ENCODE measurements around the gene HLA-DOA. TPM values are rescaled to one million over a fixed set of nuclear protein-coding genes. Genes with fewer than 3 reads are reported as not detected.

HLA-DOA gene
- total RNA-seq, 1 experiment from 2014 or later, result 0.58 TPM

- Histone ChIP-seq H3K36me3 (ENCODE audit: insufficient read depth, low read length, poor library complexity, severe bottlenecking) (no peaks in the 10 kb centered on the region), H3K4me1 (ENCODE audit: insufficient read depth, low read length, poor library complexity, severe bottlenecking) (no peaks in the 10 kb centered on the region), H3K9me3 (ENCODE audit: low read depth, low read length, poor library complexity, severe bottlenecking) (no peaks in the 10 kb centered on the region), H3K4me3 (ENCODE audit: low read depth, low read length, poor library complexity, severe bottlenecking) (no peak overlapping the region), H3K27ac (ENCODE audit: low read depth, low read length, poor library complexity, severe bottlenecking) (no peak overlapping the region), H3K27me3 (replicated peaks; ENCODE audit: insufficient read depth, low read depth, low read length, poor library complexity) (peaks cover 10% of the 10 kb centered on the region)
- no peak for TF ChIP-seq EZH2 (IDR thresholded peaks at IDR 0.05; ENCODE audit: borderline replicate concordance, low read depth, low read length, poor library complexity, severe bottlenecking)
- no peak for TF ChIP-seq CTCF (conservative IDR thresholded peaks at IDR 0.05; ENCODE audit: low read depth, low read length)
- no TSS peak for BruUV-seq (replicated peaks)
- no peak for DNase-seq (ENCODE audit: low spot score)
- POLR2A ChIA-PET (ENCODE audit: low non-redundant PET), result no interaction called here
- intact Hi-C loops (cut with micrococcal nuclease; ENCODE audit: unreplicated experiment), result no loop called here
- CTCF ChIA-PET, result no interaction called here
Measured at GRCh38 chr6:32991972-32992371, 17.4 kb downstream of the HLA-DOA start.

- Histone ChIP-seq H3K4me1 (ENCODE audit: insufficient read depth, low read length, poor library complexity, severe bottlenecking) (no peaks in the 10 kb centered on the region), H3K9me3 (ENCODE audit: low read depth, low read length, poor library complexity, severe bottlenecking) (no peaks in the 10 kb centered on the region), H3K27ac (ENCODE audit: low read depth, low read length, poor library complexity, severe bottlenecking) (no peak overlapping the region), H3K4me3 (ENCODE audit: low read depth, low read length, poor library complexity, severe bottlenecking) (no peak overlapping the region), H3K36me3 (ENCODE audit: insufficient read depth, low read length, poor library complexity, severe bottlenecking) (no peaks in the 10 kb centered on the region), H3K27me3 (replicated peaks; ENCODE audit: insufficient read depth, low read depth, low read length, poor library complexity) (peaks cover 6% of the 10 kb centered on the region)
- DNase-seq (ENCODE audit: low spot score), result no peak
- no peak for TF ChIP-seq EZH2 (IDR thresholded peaks at IDR 0.05; ENCODE audit: borderline replicate concordance, low read depth, low read length, poor library complexity, severe bottlenecking)
- TF ChIP-seq CTCF (conservative IDR thresholded peaks at IDR 0.05; ENCODE audit: low read depth, low read length), result no peak
- BruUV-seq (replicated peaks), result no TSS peak
- ChIA-PET POLR2A (ENCODE audit: low non-redundant PET) (no interaction called here), CTCF (interaction anchor here (0.6 kb wide), 1 partner anchor 529 kb away, joined by 5 read pairs; no protein-coding TSS in a partner anchor)
- intact Hi-C loops (cut with micrococcal nuclease; ENCODE audit: unreplicated experiment), result no loop called here
Measured at GRCh38 chr6:32989368-32989767, 20.0 kb downstream of the HLA-DOA start.

- ChIA-PET CTCF (interaction anchor here (0.5 to 2.5 kb wide), 18 partner anchors 11 to 264 kb away, joined by 3 to 61 read pairs (median 6); partner anchors contain the start of genes HLA-DOA, PSMB9, TAP1 and TAP2), POLR2A (ENCODE audit: low non-redundant PET) (interaction anchor here (0.6 to 2.2 kb wide), 4 partner anchors 13 to 74 kb away, joined by 3 to 22 read pairs (median 3); no protein-coding TSS in a partner anchor)
- Histone ChIP-seq H3K4me1 (ENCODE audit: insufficient read depth, low read length, poor library complexity, severe bottlenecking) (no peaks in the 10 kb centered on the region), H3K9me3 (ENCODE audit: low read depth, low read length, poor library complexity, severe bottlenecking) (no peaks in the 10 kb centered on the region), H3K27ac (ENCODE audit: low read depth, low read length, poor library complexity, severe bottlenecking) (no peak overlapping the region), H3K27me3 (replicated peaks; ENCODE audit: insufficient read depth, low read depth, low read length, poor library complexity) (no peaks in the 10 kb centered on the region), H3K36me3 (ENCODE audit: insufficient read depth, low read length, poor library complexity, severe bottlenecking) (peaks cover 20% of the 10 kb centered on the region), H3K4me3 (ENCODE audit: low read depth, low read length, poor library complexity, severe bottlenecking) (no peak overlapping the region)
- peak; percentile 90 for DNase-seq (ENCODE audit: low spot score)
- intact Hi-C loops (cut with micrococcal nuclease; ENCODE audit: unreplicated experiment), result loop anchor here (1.0 kb wide), 2 partner anchors 52 to 100 kb away; no protein-coding TSS in a partner anchor
- TF ChIP-seq CTCF (conservative IDR thresholded peaks at IDR 0.05; ENCODE audit: low read depth, low read length) (peak; percentile 91), EZH2 (IDR thresholded peaks at IDR 0.05; ENCODE audit: borderline replicate concordance, low read depth, low read length, poor library complexity, severe bottlenecking) (no peak)
- BruUV-seq (replicated peaks), result no TSS peak
Measured at GRCh38 chr6:32984622-32985389, 24.6 kb downstream of the HLA-DOA start.
